Activated naive CD8-positive, alpha-beta T cell treated with anti-CD3 and anti-CD28 coated beads for 36 hours (primary cell): ENCODE results near the gene CDK5RAP1. TPM values are rescaled to one million over a fixed set of nuclear protein-coding genes. Genes with fewer than 3 reads are reported as not detected.

Source experiments
- DNase-seq: peaks from one replicate; pipeline ENCODE4 v3.0.0; 2021
- H3K27ac Mint-ChIP-seq: one replicate; pipeline ENCODE4 v1.8.0; 2022; ENCODE audit warnings: mild to moderate bottlenecking, moderate library complexity, mixed read lengths
- H3K27me3 Mint-ChIP-seq: one replicate; pipeline ENCODE4 v1.8.0; 2022; ENCODE audit warnings: mild to moderate bottlenecking, mixed read lengths
- H3K36me3 Mint-ChIP-seq: one replicate; pipeline ENCODE4 v1.8.0; 2021; ENCODE audit warnings: mild to moderate bottlenecking, mixed read lengths
- H3K4me1 Mint-ChIP-seq: one replicate; pipeline ENCODE4 v1.8.0; 2021; ENCODE audit warnings: mixed read lengths
- H3K4me3 Mint-ChIP-seq: one replicate; pipeline ENCODE4 v1.8.0; 2022; ENCODE audit warnings: mild to moderate bottlenecking, moderate library complexity, mixed read lengths
- H3K9me3 Mint-ChIP-seq: one replicate; pipeline ENCODE4 v1.8.0; 2022; ENCODE audit warnings: mixed read lengths
- total RNA-seq, 2 experiments: library from RNA; stranded (reverse); gene quantifications; one replicate each; pipeline ENCODE4 v1.2.3, GENCODE V29; 2021

Gene CDK5RAP1
- total RNA-seq, 2 experiments from 2014 or later = 41.0 to 42.3 TPM

DNA sequence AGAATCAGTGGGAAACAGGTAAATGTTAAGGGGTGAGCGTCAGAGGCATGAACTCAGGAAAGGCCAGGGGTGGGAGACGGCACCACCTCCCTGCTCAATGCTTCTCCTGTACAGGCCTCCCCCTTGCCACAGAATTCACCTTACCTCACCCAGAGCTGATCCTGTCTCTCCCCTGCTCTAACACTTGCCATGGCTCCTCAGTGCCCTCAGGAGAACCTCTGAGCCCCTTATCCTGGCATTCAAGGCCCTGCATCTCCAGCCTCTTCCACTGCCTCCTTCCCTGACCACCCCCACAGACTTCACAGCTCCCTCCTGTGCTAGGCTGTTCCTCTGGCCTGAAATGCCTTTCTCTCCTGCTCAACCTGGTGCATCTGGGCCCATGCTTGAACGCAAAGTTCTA, 84.4 kb downstream of the CDK5RAP1 start:
- Mint-ChIP-seq H3K27ac (no peak overlapping the region), H3K9me3 (no peaks in the 10 kb centered on the region), H3K36me3 (no peaks in the 10 kb centered on the region), H3K27me3 (no peaks in the 10 kb centered on the region), H3K4me3 (no peak overlapping the region), H3K4me1 (no peaks in the 10 kb centered on the region)
- DNase-seq = no peak

DNA sequence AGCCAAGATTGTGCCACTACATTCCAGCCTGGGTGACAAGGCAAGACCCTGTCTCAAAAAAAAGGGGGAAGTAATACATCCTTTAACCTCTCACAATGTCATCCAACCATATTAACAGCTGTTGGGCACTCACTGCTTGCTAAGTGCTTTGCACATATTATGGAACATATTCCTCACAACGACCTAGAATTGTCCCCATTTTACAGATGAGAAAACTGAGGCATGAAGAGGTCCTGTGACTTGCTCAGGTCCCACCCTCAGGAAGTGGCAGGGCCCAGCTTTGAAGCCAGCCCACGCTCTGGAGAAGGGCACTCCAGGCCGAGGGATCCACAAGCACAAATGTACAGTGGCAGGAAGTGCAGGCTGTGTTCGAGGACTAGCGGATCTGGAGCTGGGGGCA, 85.0 kb downstream of the CDK5RAP1 start:
- no peaks in the 10 kb centered on the region for H3K9me3 Mint-ChIP-seq
- DNase-seq = no peak
- no peak overlapping the region for H3K4me3 Mint-ChIP-seq
- H3K4me1 Mint-ChIP-seq = no peaks in the 10 kb centered on the region
- H3K36me3 Mint-ChIP-seq = no peaks in the 10 kb centered on the region
- no peak overlapping the region for H3K27ac Mint-ChIP-seq
- no peaks in the 10 kb centered on the region for H3K27me3 Mint-ChIP-seq

DNA sequence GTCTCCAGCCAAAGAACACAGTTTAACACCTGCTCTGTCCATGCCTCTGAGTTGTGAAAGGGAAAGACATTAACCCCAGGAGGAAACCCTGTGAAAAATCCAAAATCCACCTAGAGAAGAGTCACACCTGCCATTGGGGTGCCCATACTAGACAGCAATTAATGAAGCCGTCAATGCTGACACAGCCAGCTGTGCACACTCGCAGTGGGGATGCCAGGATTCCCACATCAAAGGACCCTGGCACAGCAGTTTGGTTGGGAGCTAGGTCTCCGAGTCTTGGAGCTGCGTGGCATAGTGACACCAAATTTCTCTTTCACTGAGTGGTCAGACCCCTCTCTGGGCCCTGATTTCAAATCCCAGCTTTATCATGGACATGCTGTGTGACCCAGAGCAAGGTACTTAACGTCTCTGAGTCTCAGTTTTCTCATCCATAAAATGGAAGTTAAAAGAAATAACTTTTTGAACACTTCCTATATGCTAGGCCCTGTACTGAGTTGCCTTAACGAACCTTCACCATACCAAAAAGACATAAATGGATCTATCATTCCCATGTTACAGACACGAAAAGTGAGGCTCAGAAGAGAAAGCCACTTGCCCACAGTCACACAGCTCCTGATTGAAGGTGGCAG, 87.5 kb downstream of the CDK5RAP1 start:
- no peaks in the 10 kb centered on the region for H3K36me3 Mint-ChIP-seq
- no peaks in the 10 kb centered on the region for H3K9me3 Mint-ChIP-seq
- no peaks in the 10 kb centered on the region for H3K4me1 Mint-ChIP-seq
- H3K27ac Mint-ChIP-seq = no peak overlapping the region
- no peak for DNase-seq
- no peaks in the 10 kb centered on the region for H3K27me3 Mint-ChIP-seq
- no peak overlapping the region for H3K4me3 Mint-ChIP-seq

DNA sequence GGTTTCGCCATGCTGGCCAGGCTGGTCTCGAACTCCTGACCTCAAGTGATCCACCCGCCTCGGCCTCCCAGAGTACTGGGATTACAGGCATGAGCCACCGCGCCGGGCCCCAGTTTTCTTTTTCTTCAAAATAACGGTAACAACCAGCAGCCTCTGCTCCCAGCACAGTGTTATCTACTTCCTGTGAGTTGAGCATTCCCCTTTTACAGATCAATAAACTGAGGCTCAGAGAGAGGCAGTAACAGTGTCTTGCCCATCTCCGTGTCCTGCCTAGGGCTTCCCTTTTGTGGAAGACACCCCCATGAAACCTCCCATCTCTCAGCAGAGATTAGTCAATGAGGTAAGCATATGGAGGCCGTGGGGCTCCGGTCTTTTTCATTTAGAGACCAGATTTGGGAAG, 88.7 kb downstream of the CDK5RAP1 start:
- no peak for DNase-seq
- Mint-ChIP-seq H3K27ac (no peak overlapping the region), H3K36me3 (no peaks in the 10 kb centered on the region), H3K9me3 (no peaks in the 10 kb centered on the region), H3K4me3 (no peak overlapping the region), H3K4me1 (no peaks in the 10 kb centered on the region), H3K27me3 (no peaks in the 10 kb centered on the region)

GRCh38 chr20:33311996-33312395, 89.3 kb downstream of the CDK5RAP1 start:
- no peaks in the 10 kb centered on the region for H3K36me3 Mint-ChIP-seq
- no peak overlapping the region for H3K4me3 Mint-ChIP-seq
- H3K4me1 Mint-ChIP-seq = no peaks in the 10 kb centered on the region
- no peak overlapping the region for H3K27ac Mint-ChIP-seq
- no peaks in the 10 kb centered on the region for H3K9me3 Mint-ChIP-seq
- no peaks in the 10 kb centered on the region for H3K27me3 Mint-ChIP-seq
- DNase-seq = no peak

DNA sequence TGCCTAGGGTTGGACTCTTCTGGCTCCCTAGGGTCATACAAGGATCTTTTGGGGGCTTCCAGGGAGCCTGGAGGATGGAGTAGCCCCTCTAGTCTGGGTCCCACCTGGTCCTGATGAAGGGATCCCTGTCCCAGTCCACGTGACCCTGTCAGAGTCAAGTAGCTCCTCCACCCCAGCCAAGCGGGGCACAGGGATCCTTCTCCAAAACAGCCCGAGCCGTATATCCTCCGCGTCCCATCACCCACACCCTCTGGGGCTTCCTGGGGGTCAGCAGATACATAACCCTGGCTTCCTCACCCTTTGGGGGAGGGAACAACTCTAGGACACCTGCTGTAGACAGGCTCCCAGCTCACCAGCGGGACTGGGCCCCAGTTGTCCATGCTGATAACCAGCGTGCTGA, 90.3 kb downstream of the CDK5RAP1 start:
- no peaks in the 10 kb centered on the region for H3K9me3 Mint-ChIP-seq
- DNase-seq = no peak
- no peaks in the 10 kb centered on the region for H3K4me1 Mint-ChIP-seq
- no peaks in the 10 kb centered on the region for H3K27me3 Mint-ChIP-seq
- H3K4me3 Mint-ChIP-seq = no peak overlapping the region
- H3K36me3 Mint-ChIP-seq = no peaks in the 10 kb centered on the region
- no peak overlapping the region for H3K27ac Mint-ChIP-seq

DNA sequence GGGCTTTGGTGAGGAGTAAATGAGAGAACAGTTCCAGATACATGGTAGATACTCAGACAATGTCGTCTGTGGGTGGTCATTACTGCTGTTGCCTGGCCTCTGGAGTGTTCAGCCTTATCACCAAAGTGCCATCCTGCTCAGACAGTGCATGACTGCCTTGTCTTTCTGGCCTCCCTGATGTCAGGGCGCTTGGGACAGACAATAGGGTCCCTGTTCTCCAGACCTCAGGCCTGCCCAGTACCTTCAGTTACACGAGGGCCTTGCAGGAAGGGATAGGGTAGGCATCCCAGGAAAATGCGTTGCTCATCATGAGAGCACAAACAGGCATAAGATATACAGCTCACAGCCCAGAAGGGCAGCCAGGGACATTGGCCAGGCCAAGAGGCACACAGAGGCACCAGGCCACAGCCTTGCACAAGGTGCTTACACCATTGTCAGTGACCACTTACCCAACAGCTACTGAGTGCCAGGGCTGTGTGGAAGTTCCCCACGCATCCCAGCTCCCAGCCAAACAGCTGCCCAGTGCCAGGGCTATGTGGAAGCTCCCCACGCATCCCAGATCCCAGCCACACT, 90.9 kb downstream of the CDK5RAP1 start:
- Mint-ChIP-seq H3K27me3 (no peaks in the 10 kb centered on the region), H3K4me3 (no peak overlapping the region), H3K36me3 (no peaks in the 10 kb centered on the region), H3K4me1 (no peaks in the 10 kb centered on the region), H3K9me3 (no peaks in the 10 kb centered on the region), H3K27ac (no peak overlapping the region)
- DNase-seq = no peak

- Mint-ChIP-seq H3K4me1 (no peaks in the 10 kb centered on the region), H3K4me3 (no peak overlapping the region), H3K36me3 (no peaks in the 10 kb centered on the region), H3K27me3 (no peaks in the 10 kb centered on the region), H3K27ac (no peak overlapping the region), H3K9me3 (no peaks in the 10 kb centered on the region)
- no peak for DNase-seq
Observed at GRCh38 chr20:33309631-33310030, 91.7 kb downstream of the CDK5RAP1 start.

Other genes with a start within 250 kb of the CDK5RAP1 start
- gene BPIFA2, start 233.4 kb downstream of the CDK5RAP1 start, total RNA-seq = not detected
- not detected for gene BPIFA3, start 184.2 kb downstream of the CDK5RAP1 start, total RNA-seq
- not detected for gene BPIFA1, start 165.5 kb downstream of the CDK5RAP1 start, total RNA-seq
- not detected for gene BPIFB1, start 118.3 kb downstream of the CDK5RAP1 start, total RNA-seq
- 1 to 10 TPM; 4.0 to 4.7 TPM for gene SNTA1, start 42.2 kb upstream of the CDK5RAP1 start, total RNA-seq
- 1 to 10 TPM; 6.4 to 6.7 TPM for gene CBFA2T2, start 88.6 kb upstream of the CDK5RAP1 start, total RNA-seq